H1 (cell line): ENCODE data around the gene TMEM116.

ENCODE experiments used
- BRCA1 ChIP-seq: IDR thresholded peaks from 2 replicates; pipeline ENCODE4 v1.6.1; 2012; ENCODE audit warnings: low read depth, low read length, improper control_type of control experiment
- EZH2 ChIP-seq: fragments of 200-600 bp; sonication (generic); IDR thresholded peaks from 2 replicates; pipeline ENCODE4 v1.7.1; 2012; ENCODE audit warnings: low read depth, mild to moderate bottlenecking, moderate library complexity, low read length, inconsistent platforms; ENCODE audit not compliant: severe bottlenecking
- POLR2A ChIP-seq, 2 experiments: IDR thresholded peaks; 1 replicate in 1 of 2; 2 replicates in 1 of 2; pipeline ENCODE4 v1.6.1; 2011; ENCODE audit warnings: low read depth in 2 of 2, low read length in 2 of 2, mild to moderate bottlenecking in 2 of 2; ENCODE audit errors: control extremely low read depth in 1 of 2
- POLR2AphosphoS5 ChIP-seq: IDR thresholded peaks from 2 replicates; pipeline ENCODE4 v1.6.1; 2011; ENCODE audit warnings: low read depth, low read length
- RXRA ChIP-seq: IDR thresholded peaks from 2 replicates; pipeline ENCODE4 v1.6.1; 2011; ENCODE audit warnings: low read depth, mild to moderate bottlenecking, low read length, moderate library complexity; ENCODE audit not compliant: insufficient read depth
- SRF ChIP-seq: IDR thresholded peaks from 2 replicates; pipeline ENCODE4 v1.6.1; 2011; ENCODE audit warnings: mild to moderate bottlenecking, low read depth, low read length, moderate library complexity
- TF ChIP-seq, protein P1 (sequence below): IDR thresholded peaks from 2 replicates; pipeline ENCODE4 v1.6.1; 2011; ENCODE audit warnings: low read depth, mild to moderate bottlenecking, low read length; ENCODE audit not compliant: insufficient read depth
- TF ChIP-seq, protein P2 (sequence below), 3 experiments: IDR thresholded peaks; 1 replicate in 2 of 3; 2 replicates in 1 of 3; pipeline versions ENCODE4 v1.5.1 to v1.6.1; 2011; ENCODE audit warnings: low read length in 3 of 3, mild to moderate bottlenecking in 3 of 3, inconsistent platforms in 2 of 3, low read depth in 1 of 3, moderate library complexity in 1 of 3; ENCODE audit not compliant: insufficient read depth in 1 of 3; ENCODE audit errors: control extremely low read depth in 1 of 3

DNA sequence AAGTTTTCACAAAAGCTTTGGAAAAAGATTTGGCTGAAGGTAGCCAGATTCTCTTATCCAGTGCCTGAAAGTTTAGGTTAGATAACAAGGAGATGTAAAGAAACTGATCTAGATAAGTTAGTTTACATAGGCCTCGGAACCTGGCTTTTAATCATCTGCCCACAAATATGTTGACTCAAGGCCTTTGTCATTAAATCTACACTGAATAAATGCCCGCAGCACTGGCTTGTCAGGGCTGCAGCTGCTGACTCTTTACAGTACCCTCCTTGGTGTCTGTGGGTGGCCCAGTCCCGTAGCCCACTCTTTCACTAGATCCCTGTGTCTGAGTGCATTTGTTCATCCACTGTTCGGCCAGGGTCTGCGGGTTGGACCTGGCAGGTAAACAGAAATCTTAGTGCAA is 58.0 kb downstream of the TMEM116 start:
- TF ChIP-seq, protein P1, sequence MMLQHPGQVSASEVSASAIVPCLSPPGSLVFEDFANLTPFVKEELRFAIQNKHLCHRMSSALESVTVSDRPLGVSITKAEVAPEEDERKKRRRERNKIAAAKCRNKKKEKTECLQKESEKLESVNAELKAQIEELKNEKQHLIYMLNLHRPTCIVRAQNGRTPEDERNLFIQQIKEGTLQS: no peak
- TF ChIP-seq, protein P2, sequence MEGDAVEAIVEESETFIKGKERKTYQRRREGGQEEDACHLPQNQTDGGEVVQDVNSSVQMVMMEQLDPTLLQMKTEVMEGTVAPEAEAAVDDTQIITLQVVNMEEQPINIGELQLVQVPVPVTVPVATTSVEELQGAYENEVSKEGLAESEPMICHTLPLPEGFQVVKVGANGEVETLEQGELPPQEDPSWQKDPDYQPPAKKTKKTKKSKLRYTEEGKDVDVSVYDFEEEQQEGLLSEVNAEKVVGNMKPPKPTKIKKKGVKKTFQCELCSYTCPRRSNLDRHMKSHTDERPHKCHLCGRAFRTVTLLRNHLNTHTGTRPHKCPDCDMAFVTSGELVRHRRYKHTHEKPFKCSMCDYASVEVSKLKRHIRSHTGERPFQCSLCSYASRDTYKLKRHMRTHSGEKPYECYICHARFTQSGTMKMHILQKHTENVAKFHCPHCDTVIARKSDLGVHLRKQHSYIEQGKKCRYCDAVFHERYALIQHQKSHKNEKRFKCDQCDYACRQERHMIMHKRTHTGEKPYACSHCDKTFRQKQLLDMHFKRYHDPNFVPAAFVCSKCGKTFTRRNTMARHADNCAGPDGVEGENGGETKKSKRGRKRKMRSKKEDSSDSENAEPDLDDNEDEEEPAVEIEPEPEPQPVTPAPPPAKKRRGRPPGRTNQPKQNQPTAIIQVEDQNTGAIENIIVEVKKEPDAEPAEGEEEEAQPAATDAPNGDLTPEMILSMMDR (IDR thresholded peaks at IDR 0.05; ENCODE audit: control extremely low read depth in 1 of 3, insufficient read depth in 1 of 3, low read depth in 1 of 3, low read length in 3 of 3): no peak
- TF ChIP-seq BRCA1: no peak
- TF ChIP-seq POLR2A (IDR thresholded peaks at IDR 0.05; ENCODE audit: control extremely low read depth in 1 of 2, low read depth in 2 of 2, low read length in 2 of 2): no peak
- no peak for TF ChIP-seq POLR2AphosphoS5
- no peak for TF ChIP-seq EZH2
- TF ChIP-seq SRF: no peak
- no peak for TF ChIP-seq RXRA
